Measurements from ENCODE around the gene IGF1R.

The IGF1R gene

GRCh38 chr15:98943051-98943508 is 294.7 kb downstream of the IGF1R start:
- no peak for DNase-seq (ENCODE audit: low read depth in 2 of 2)

- no peak for DNase-seq (ENCODE audit: low read depth in 2 of 2)
Observed at GRCh38 chr15:98943601-98944151, 295.3 kb downstream of the IGF1R start.

GRCh38 chr15:98946301-98947255 is 298.2 kb downstream of the IGF1R start:
- DNase-seq (ENCODE audit: low read depth in 2 of 2): no peak

- DNase-seq (ENCODE audit: low read depth in 2 of 2): no peak
Observed at GRCh38 chr15:98948456-98948855, 300.1 kb downstream of the IGF1R start.

GRCh38 chr15:98948941-98949340 is 300.6 kb downstream of the IGF1R start:
- no peak for DNase-seq (ENCODE audit: low read depth in 2 of 2)

GRCh38 chr15:98949624-98950023 is 301.3 kb downstream of the IGF1R start:
- no peak for DNase-seq (ENCODE audit: low read depth in 2 of 2)

- DNase-seq (ENCODE audit: low read depth in 2 of 2): no peak
Observed at GRCh38 chr15:98950248-98950647, 301.9 kb downstream of the IGF1R start.

- DNase-seq (ENCODE audit: low read depth in 2 of 2): no peak
Observed at GRCh38 chr15:98951004-98951403, 302.7 kb downstream of the IGF1R start.

GRCh38 chr15:98951493-98952320 is 303.4 kb downstream of the IGF1R start:
- DNase-seq (ENCODE audit: low read depth in 2 of 2): no peak

- no peak for DNase-seq (ENCODE audit: low read depth in 2 of 2)
Observed at GRCh38 chr15:98952381-98952803, 304.1 kb downstream of the IGF1R start.

GRCh38 chr15:98953000-98953787 is 304.9 kb downstream of the IGF1R start:
- DNase-seq (ENCODE audit: low read depth in 2 of 2): no peak

GRCh38 chr15:98953968-98954367 is 305.6 kb downstream of the IGF1R start:
- DNase-seq (ENCODE audit: low read depth in 2 of 2): no peak

- DNase-seq (ENCODE audit: low read depth in 2 of 2): no peak
Observed at GRCh38 chr15:98954411-98954810, 306.1 kb downstream of the IGF1R start.

GRCh38 chr15:98955331-98955730 is 307.0 kb downstream of the IGF1R start:
- DNase-seq (ENCODE audit: low read depth in 2 of 2): no peak

- DNase-seq (ENCODE audit: low read depth in 2 of 2): no peak
Observed at GRCh38 chr15:98955961-98956723, 307.8 kb downstream of the IGF1R start.

GRCh38 chr15:98956796-98957553 is 308.6 kb downstream of the IGF1R start:
- DNase-seq (ENCODE audit: low read depth in 2 of 2): no peak

GRCh38 chr15:98957655-98958054 is 309.3 kb downstream of the IGF1R start:
- DNase-seq (ENCODE audit: low read depth in 2 of 2): no peak

- no peak for DNase-seq (ENCODE audit: low read depth in 2 of 2)
Observed at GRCh38 chr15:98958076-98958475, 309.7 kb downstream of the IGF1R start.

GRCh38 chr15:98958918-98959639 is 310.7 kb downstream of the IGF1R start:
- no peak for DNase-seq (ENCODE audit: low read depth in 2 of 2)

Measured in stimulated activated CD4-positive, alpha-beta T cell treated with anti-CD3 and anti-CD28 coated beads, Interleukin-12 subunit alpha, Interleukin-12 subunit beta, amount 100 ng/mL, for 24 hours (primary cell).